Measurements from ENCODE around the gene ARHGAP24.
"Not testable (repeated sequence)": the region's sequence is repeated elsewhere in the genome, so short reads cannot be mapped to it uniquely, and the experiment has no call there.

The ARHGAP24 gene

GRCh38 chr4:85939595-85939994 is 464.6 kb downstream of the ARHGAP24 start:
- no peak for DNase-seq (ENCODE audit: low read depth in 2 of 3, low spot score in 2 of 3)

DNA sequence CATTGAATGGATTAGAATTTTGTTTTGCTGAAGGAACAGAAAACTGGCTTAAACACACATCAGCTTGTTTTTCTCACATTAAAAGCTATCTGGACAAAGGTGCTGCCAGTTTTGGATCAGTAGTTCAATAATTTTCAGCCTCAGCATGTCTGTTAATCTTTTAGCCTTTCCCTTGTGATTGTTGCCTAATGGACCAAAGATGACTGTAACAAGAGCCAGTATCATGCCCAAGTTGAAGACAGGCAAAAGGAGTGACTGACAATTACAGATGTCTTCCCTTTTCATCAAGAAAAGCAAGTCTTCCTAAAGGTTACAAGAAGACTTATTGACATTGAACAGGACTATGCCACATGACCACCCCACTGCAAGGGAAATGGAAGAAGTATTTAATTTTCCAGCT is 465.2 kb downstream of the ARHGAP24 start:
- DNase-seq (ENCODE audit: low read depth in 2 of 3, low spot score in 2 of 3): no peak

GRCh38 chr4:85942107-85942506 is 467.2 kb downstream of the ARHGAP24 start:
- DNase-seq (ENCODE audit: low read depth in 2 of 3, low spot score in 2 of 3): no peak

GRCh38 chr4:85946821-85947220 is 471.9 kb downstream of the ARHGAP24 start:
- DNase-seq (ENCODE audit: low read depth in 2 of 3, low spot score in 2 of 3): no peak

GRCh38 chr4:85951099-85951498 is 476.1 kb downstream of the ARHGAP24 start:
- no peak for DNase-seq (ENCODE audit: low read depth in 2 of 3, low spot score in 2 of 3)

GRCh38 chr4:85952528-85952927 is 477.6 kb downstream of the ARHGAP24 start:
- DNase-seq (ENCODE audit: low read depth in 2 of 3, low spot score in 2 of 3): no peak

GRCh38 chr4:85952972-85953650 is 478.2 kb downstream of the ARHGAP24 start:
- DNase-seq (ENCODE audit: low read depth in 2 of 3, low spot score in 2 of 3): no peak

DNA sequence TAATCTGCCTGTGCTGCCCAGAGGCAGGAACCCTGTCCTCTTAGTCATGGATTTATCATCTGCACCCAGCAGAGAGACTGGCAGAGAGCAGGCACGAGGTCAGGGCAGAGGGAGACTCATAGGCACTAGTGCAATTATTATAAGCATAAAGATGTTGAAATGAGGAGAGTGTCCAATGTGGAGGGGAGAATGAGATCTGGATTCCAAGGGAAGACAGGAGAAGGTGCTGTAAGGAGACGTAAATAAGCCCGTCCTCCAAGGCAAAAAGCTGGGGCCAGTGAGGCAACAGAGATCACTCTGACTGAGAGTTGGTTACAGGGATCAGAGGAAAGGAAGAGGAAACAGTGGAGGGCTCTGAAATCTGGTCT is 478.7 kb downstream of the ARHGAP24 start:
- DNase-seq (ENCODE audit: low read depth in 2 of 3, low spot score in 2 of 3): no peak

DNA sequence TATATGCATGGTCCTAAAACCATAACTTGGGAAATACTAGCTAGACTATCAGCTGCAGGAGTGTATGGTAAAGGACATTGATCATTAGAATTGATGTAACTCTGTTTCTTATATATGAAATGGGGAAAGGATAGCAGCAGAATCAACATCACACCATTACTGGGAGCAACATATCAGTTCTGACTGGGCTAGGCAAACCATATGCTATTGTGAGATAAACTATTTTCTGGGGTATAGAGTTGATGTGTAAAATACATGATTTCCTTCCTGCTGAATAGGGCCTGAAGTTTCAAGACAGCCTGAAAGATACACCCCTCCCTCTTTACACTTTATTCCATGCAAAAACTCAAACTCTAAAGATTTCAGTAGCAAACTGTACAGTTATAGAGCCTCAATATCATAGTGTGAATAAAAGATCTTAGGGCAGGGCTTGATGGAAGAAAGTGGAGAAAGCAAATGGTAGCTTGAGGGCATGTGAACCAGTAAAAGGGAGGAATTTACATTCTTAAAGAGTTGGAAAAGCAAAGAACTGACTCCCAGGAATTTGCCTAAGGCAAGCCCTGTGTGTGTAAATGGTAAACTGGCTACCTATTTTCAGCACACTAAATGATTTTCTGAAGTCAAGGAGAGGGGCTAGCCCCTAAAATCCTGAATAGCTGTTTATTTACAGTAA is 480.8 kb downstream of the ARHGAP24 start:
- DNase-seq (ENCODE audit: low read depth in 2 of 3, low spot score in 2 of 3): no peak

DNA sequence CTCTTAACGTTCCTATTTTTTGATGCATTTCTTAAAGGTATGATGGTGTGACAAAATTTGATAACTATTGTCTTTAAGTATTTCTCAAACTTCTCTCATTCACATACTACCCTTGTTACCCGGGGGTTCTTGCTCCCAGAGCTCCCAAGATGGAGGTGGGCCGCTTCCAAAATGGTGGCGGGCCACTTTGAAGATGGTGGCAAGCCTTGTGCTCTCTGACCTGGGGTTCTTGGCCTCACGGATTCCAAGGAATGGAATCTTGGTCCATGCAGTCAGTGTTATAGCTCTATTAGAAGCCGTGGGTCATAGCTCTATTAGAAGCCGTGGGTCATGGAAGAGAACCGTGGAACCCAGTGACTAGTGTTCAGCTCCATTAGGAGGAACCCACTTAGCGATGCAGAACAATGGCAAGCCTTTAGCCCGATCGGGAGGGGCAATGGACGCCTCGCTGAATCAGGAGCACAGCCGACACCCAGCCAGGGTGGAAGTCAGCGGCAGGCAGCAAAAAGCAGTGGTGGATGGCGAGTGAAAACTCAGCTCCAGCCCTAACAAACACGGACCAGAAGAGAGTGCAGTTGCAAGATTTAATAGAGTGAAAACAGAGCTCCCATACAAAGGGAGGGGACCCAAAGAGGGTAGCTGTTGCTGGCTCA is 481.5 kb downstream of the ARHGAP24 start:
- DNase-seq (ENCODE audit: low read depth in 2 of 3, low spot score in 2 of 3): no peak

GRCh38 chr4:85961887-85962286 is 486.9 kb downstream of the ARHGAP24 start:
- no peak for DNase-seq (ENCODE audit: low read depth in 2 of 3, low spot score in 2 of 3)

DNA sequence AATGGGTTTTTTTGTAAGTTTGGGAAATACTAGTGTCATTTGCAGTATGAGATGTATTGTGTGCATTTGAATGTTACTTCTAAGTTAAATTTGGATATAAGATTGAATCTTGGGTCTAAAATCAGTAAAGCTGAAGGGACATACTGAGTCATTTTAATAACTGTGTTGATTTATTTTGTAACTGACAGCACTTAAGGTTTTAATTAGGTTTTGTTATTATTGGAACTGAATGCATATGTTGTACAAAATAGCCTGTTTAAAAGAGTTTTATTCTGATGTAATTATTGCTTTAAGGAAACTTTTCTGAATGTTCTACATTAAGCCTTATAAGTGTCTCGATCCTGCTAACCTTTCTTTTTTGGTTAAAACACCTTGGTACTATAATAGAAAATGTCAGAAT is 488.3 kb downstream of the ARHGAP24 start:
- DNase-seq (ENCODE audit: low read depth in 2 of 3, low spot score in 2 of 3): no peak

DNA sequence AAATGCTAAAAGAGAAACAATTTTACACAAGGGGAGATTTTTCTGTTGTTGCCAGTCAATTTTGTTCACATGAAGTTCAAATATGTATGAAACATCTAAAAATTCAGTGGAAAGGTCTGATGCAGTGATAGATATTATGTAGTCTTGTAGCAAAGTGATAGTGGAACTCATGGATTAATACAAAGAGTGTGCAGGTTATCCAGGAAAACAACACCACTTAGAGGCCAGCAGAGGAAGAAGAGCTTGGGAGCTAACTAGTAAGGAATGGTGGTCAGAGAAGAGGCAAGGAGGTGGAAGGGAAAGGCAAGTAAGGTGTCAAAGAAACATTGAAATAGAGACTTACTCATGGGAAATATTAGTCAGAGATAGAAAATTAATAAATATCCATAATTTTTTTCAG is 489.3 kb downstream of the ARHGAP24 start:
- no peak for DNase-seq (ENCODE audit: low read depth in 2 of 3, low spot score in 2 of 3)

DNA sequence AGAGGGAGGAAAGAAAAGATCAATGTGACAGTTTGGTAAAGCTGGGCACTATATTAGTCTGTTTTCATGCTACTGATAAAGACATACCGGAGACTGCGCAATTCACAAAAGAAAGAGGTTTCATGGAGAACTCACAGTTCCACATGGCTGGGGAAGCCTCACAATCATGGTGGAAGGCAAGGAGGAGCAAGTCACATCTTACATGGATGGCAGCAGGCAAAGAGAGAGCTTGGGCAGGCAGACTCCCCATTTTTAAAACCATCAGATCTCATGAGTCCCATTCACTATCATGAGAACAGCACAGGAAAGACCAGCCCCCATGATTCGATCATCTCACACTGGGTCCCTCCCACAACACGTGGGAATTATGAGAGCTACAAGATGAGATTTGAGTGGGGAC is 490.1 kb downstream of the ARHGAP24 start:
- DNase-seq (ENCODE audit: low read depth in 2 of 3, low spot score in 2 of 3): not testable (repeated sequence)

DNA sequence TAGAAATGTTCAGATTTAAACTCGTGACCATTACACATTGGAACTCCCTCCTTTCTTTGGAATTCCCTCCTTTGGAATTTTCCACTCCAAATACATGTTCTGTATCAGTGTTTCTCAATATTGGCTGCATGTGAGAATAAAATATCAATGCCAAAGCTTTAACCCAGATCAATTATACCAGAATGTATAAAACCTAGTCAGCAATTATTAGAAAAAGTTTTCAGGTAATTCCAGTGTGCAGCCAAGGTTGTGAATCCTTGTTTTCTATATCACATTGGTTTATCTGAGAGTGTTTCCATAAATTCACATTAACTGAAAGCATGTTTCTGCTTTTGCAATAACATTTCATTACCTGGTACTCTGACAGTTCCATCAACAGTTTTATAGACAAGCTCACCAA is 490.6 kb downstream of the ARHGAP24 start:
- DNase-seq (ENCODE audit: low read depth in 2 of 3, low spot score in 2 of 3): no peak

- DNase-seq (ENCODE audit: low read depth in 2 of 3, low spot score in 2 of 3): no peak
Observed at GRCh38 chr4:85966373-85966772, 491.4 kb downstream of the ARHGAP24 start.

- no peak for DNase-seq (ENCODE audit: low read depth in 2 of 3, low spot score in 2 of 3)
Observed at GRCh38 chr4:85967872-85968271, 492.9 kb downstream of the ARHGAP24 start.

- no peak for DNase-seq (ENCODE audit: low read depth in 2 of 3, low spot score in 2 of 3)
Observed at GRCh38 chr4:85968945-85969819, 494.2 kb downstream of the ARHGAP24 start.

DNA sequence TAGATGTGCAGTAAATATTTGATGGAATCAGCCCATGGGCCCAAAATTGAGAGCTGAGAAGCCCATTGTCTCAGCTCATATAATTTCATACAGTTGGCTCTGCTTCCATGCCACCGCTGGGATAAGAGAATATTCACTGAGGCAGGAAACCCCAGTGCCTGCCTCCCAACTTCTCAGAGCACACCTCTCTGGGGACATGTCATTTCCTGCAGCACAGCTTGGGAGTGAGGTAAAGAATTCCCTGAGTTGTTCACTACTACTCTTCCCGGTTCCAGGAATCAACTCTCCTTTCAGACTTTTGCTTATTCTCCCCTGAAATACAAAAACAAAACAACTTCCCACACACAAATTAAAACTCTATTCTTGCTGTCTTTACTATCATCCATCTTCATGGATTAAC is 495.6 kb downstream of the ARHGAP24 start:
- no peak for DNase-seq (ENCODE audit: low read depth in 2 of 3, low spot score in 2 of 3)

GRCh38 chr4:85979276-85979675 is 504.3 kb downstream of the ARHGAP24 start:
- DNase-seq (ENCODE audit: low read depth in 2 of 3, low spot score in 2 of 3): no peak

DNA sequence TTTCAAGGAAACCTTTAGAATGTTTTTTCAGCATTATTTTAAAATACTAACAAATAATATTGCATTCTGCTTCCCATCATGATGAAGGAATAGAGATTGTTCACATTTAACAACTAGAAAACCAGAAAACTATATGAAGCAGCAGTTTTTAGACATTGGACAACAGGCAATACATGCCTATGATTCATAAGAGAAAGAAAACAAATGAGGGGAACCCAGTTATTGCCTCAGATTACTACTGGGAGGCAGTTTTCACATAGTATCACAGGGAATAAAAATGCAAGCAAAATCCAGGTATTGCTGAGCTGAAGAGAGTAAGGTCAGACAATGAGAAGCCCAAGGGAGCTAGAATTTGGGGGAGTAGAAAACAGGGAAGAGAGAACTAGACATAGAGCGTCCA is 511.3 kb downstream of the ARHGAP24 start:
- DNase-seq (ENCODE audit: low read depth in 2 of 3, low spot score in 2 of 3): no peak

- DNase-seq (ENCODE audit: low read depth in 2 of 3, low spot score in 2 of 3): no peak
Observed at GRCh38 chr4:85993641-85994040, 518.7 kb downstream of the ARHGAP24 start.

Data from activated CD8-positive, alpha-beta memory T cell treated with anti-CD3 and anti-CD28 coated beads for 48 hours (primary cell).